Karpas-422 (cell line): ENCODE measurements around the gene ATP6V1F. TPM values are rescaled to one million over a fixed set of nuclear protein-coding genes. Genes with fewer than 3 reads are reported as not detected.

Experiments used
- DNase-seq: peaks from one replicate; pipeline ENCODE4 v3.0.0-alpha.2; 2015
- H2AFZ ChIP-seq: fragments of 200-600 bp; sonication (generic); 2 replicates; pipeline ENCODE4 v1.6.1; 2014; ENCODE audit warnings: antibody characterized with exemption, low read length, mixed read lengths
- H3K27ac ChIP-seq: fragments of 200-600 bp; sonication (generic); 2 replicates; pipeline ENCODE4 v1.5.1; 2014; ENCODE audit warnings: mild to moderate bottlenecking, low read length, moderate library complexity
- H3K27me3 ChIP-seq: fragments of 200-600 bp; sonication (generic); 2 replicates; pipeline ENCODE4 v1.6.1; 2014; ENCODE audit warnings: low read length, mixed read lengths
- H3K36me3 ChIP-seq: fragments of 200-600 bp; sonication (generic); 2 replicates; pipeline ENCODE4 v1.6.1; 2014; ENCODE audit warnings: low read length, mixed read lengths; ENCODE audit not compliant: insufficient read depth
- H3K4me1 ChIP-seq: fragments of 200-600 bp; sonication (generic); 2 replicates; pipeline ENCODE4 v1.6.1; 2014; ENCODE audit warnings: mild to moderate bottlenecking, low read length, mixed read lengths
- H3K4me2 ChIP-seq: fragments of 200-600 bp; sonication (generic); 2 replicates; pipeline ENCODE4 v1.6.1; 2014; ENCODE audit warnings: low read length, low read depth, mild to moderate bottlenecking; ENCODE audit not compliant: poor library complexity, severe bottlenecking
- H3K4me3 ChIP-seq: fragments of 200-600 bp; sonication (generic); 2 replicates; pipeline ENCODE4 v1.5.1; 2014; ENCODE audit warnings: mild to moderate bottlenecking, antibody characterized with exemption, low read length, mixed read lengths
- H3K79me2 ChIP-seq: fragments of 200-600 bp; sonication (generic); 2 replicates; pipeline ENCODE4 v1.6.1; 2014; ENCODE audit warnings: mild to moderate bottlenecking, low read length, mixed read lengths
- H3K9ac ChIP-seq: fragments of 200-600 bp; sonication (generic); 2 replicates; pipeline ENCODE4 v1.6.0; 2014; ENCODE audit warnings: low read length
- H3K9me2 ChIP-seq: fragments of 200-600 bp; sonication (generic), shearing (Covaris generic); replicated peaks from 2 replicates; pipeline ENCODE4 v1.6.0; 2014; ENCODE audit warnings: mild to moderate bottlenecking, low read length, moderate library complexity; ENCODE audit not compliant: insufficient read depth
- H3K9me3 ChIP-seq: fragments of 300-700, 200-600 bp; sonication (generic); 2 replicates; pipeline ENCODE4 v1.6.1; 2014; ENCODE audit warnings: low read length, mixed read lengths
- H4K20me1 ChIP-seq: fragments of 200-600 bp; sonication (generic); 2 replicates; pipeline ENCODE4 v1.6.1; 2014; ENCODE audit warnings: mild to moderate bottlenecking, antibody characterized with exemption, low read length, low read depth; ENCODE audit not compliant: insufficient read depth
- total RNA-seq: library from RNA; depleted of rRNA; stranded (reverse); fragments of >200 nt; shearing (Covaris generic); gene quantifications from 2 replicates; pipeline ENCODE4 v1.2.3, GENCODE V29; 2014; ENCODE audit warnings: low replicate concordance

The ATP6V1F gene
- total RNA-seq, 1 experiment from 2014 or later: 208 TPM

- Histone ChIP-seq H3K9me2 (no peaks in the 10 kb centered on the region), H3K4me1 (peaks cover 10% of the 10 kb centered on the region), H3K79me2 (peaks cover 4% of the 10 kb centered on the region), H4K20me1 (no peaks in the 10 kb centered on the region), H3K27me3 (no peaks in the 10 kb centered on the region), H2AFZ (no peak overlapping the region), H3K4me3 (no peak overlapping the region), H3K4me2 (no peak overlapping the region), H3K27ac (no peak overlapping the region), H3K9ac (no peak overlapping the region), H3K9me3 (no peaks in the 10 kb centered on the region), H3K36me3 (no peaks in the 10 kb centered on the region)
- no peak for DNase-seq
Observed at GRCh38 chr7:128887169-128888038, 24.7 kb downstream of the ATP6V1F start.

- Histone ChIP-seq H3K27me3 (no peaks in the 10 kb centered on the region), H3K9ac (no peak overlapping the region), H2AFZ (no peak overlapping the region), H3K79me2 (no peaks in the 10 kb centered on the region), H3K9me3 (no peaks in the 10 kb centered on the region), H3K27ac (no peak overlapping the region), H3K4me1 (peaks cover 7% of the 10 kb centered on the region), H3K36me3 (no peaks in the 10 kb centered on the region), H3K4me2 (no peak overlapping the region), H3K9me2 (no peaks in the 10 kb centered on the region), H4K20me1 (no peaks in the 10 kb centered on the region), H3K4me3 (no peak overlapping the region)
- DNase-seq: no peak
Observed at GRCh38 chr7:128888039-128888755, 25.5 kb downstream of the ATP6V1F start.

- Histone ChIP-seq H3K36me3 (no peaks in the 10 kb centered on the region), H3K9me3 (no peaks in the 10 kb centered on the region), H3K9ac (no peak overlapping the region), H2AFZ (no peak overlapping the region), H3K27ac (no peak overlapping the region), H3K27me3 (no peaks in the 10 kb centered on the region), H3K4me3 (no peak overlapping the region), H4K20me1 (no peaks in the 10 kb centered on the region), H3K9me2 (no peaks in the 10 kb centered on the region), H3K79me2 (no peaks in the 10 kb centered on the region), H3K4me1 (peaks cover 5% of the 10 kb centered on the region), H3K4me2 (no peak overlapping the region)
- no peak for DNase-seq
Observed at GRCh38 chr7:128888756-128889095, 26.1 kb downstream of the ATP6V1F start.

- no peaks in the 10 kb centered on the region for H3K27me3 ChIP-seq
- no peak overlapping the region for H3K4me2 ChIP-seq
- H3K4me3 ChIP-seq: no peak overlapping the region
- peaks cover 4% of the 10 kb centered on the region for H3K4me1 ChIP-seq
- DNase-seq: no peak
- no peaks in the 10 kb centered on the region for H4K20me1 ChIP-seq
- H2AFZ ChIP-seq: no peak overlapping the region
- no peaks in the 10 kb centered on the region for H3K9me3 ChIP-seq
- H3K9me2 ChIP-seq: no peaks in the 10 kb centered on the region
- no peaks in the 10 kb centered on the region for H3K79me2 ChIP-seq
- no peaks in the 10 kb centered on the region for H3K36me3 ChIP-seq
- H3K27ac ChIP-seq: no peak overlapping the region
- no peak overlapping the region for H3K9ac ChIP-seq
Observed at GRCh38 chr7:128889121-128889520, 26.5 kb downstream of the ATP6V1F start.

GRCh38 chr7:128890306-128891109 is 27.9 kb downstream of the ATP6V1F start:
- no peak for DNase-seq
- Histone ChIP-seq H3K4me2 (no peak overlapping the region), H3K27me3 (no peaks in the 10 kb centered on the region), H3K4me1 (no peaks in the 10 kb centered on the region; the same call in 1 of the 2 replicates), H3K79me2 (no peaks in the 10 kb centered on the region), H2AFZ (no peak overlapping the region), H3K9ac (no peak overlapping the region), H3K36me3 (no peaks in the 10 kb centered on the region), H4K20me1 (no peaks in the 10 kb centered on the region), H3K4me3 (no peak overlapping the region), H3K9me3 (no peaks in the 10 kb centered on the region), H3K27ac (no peak overlapping the region), H3K9me2 (no peaks in the 10 kb centered on the region)

GRCh38 chr7:128891110-128891941 is 28.7 kb downstream of the ATP6V1F start:
- no peaks in the 10 kb centered on the region for H4K20me1 ChIP-seq
- no peak for DNase-seq
- H3K36me3 ChIP-seq: no peaks in the 10 kb centered on the region
- H3K27ac ChIP-seq: no peak overlapping the region
- H3K79me2 ChIP-seq: no peaks in the 10 kb centered on the region
- H3K9me2 ChIP-seq: no peaks in the 10 kb centered on the region
- H3K9me3 ChIP-seq: no peaks in the 10 kb centered on the region
- no peak overlapping the region for H2AFZ ChIP-seq
- no peaks in the 10 kb centered on the region; the same call in 1 of the 2 replicates for H3K4me1 ChIP-seq
- no peak overlapping the region for H3K4me3 ChIP-seq
- H3K27me3 ChIP-seq: no peaks in the 10 kb centered on the region
- H3K4me2 ChIP-seq: no peak overlapping the region
- no peak overlapping the region for H3K9ac ChIP-seq

DNA sequence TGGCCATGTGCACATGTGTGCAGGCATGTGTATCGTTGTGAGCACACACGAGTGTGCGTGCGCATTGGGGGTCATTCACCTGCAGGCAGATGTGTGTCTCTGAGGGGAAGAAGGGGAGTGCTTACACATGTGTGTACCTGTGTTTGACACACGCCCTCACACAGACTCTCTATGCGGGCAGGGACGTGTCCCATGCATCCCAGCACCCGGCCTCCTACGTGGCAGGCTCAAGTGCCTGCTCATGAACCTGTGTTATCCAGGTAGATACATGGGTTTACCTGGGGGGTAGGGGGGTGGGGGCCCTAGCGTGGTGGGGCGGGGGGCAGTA is 29.2 kb downstream of the ATP6V1F start:
- no peak overlapping the region for H3K9ac ChIP-seq

More for the DNA sequence above, 29.2 kb downstream of the ATP6V1F start:
- no peak overlapping the region for H3K4me2 ChIP-seq
- DNase-seq: no peak
- no peak overlapping the region for H3K27ac ChIP-seq
- no peaks in the 10 kb centered on the region for H4K20me1 ChIP-seq
- no peak overlapping the region for H2AFZ ChIP-seq
- H3K79me2 ChIP-seq: no peaks in the 10 kb centered on the region
- no peaks in the 10 kb centered on the region for H3K9me3 ChIP-seq
- H3K4me1 ChIP-seq: no peaks in the 10 kb centered on the region; the same call in 1 of the 2 replicates
- H3K4me3 ChIP-seq: no peak overlapping the region
- H3K27me3 ChIP-seq: no peaks in the 10 kb centered on the region
- H3K36me3 ChIP-seq: no peaks in the 10 kb centered on the region
- no peaks in the 10 kb centered on the region for H3K9me2 ChIP-seq
